Naive thymus-derived CD4-positive, alpha-beta T cell (primary cell): ENCODE results near the gene PTF1A. TPM values are rescaled to one million over a fixed set of nuclear protein-coding genes. Genes with fewer than 3 reads are reported as not detected.

Experiments
- ATAC-seq: fragments of 150-1000 bp; cut with Tn5 transposase; 2 replicates; pipeline ENCODE4 v1.10.0; 2021; ENCODE audit warnings: mild to moderate bottlenecking, moderate library complexity
- CTCF ChIA-PET: fragments of 350-600 bp; sonication (Branson Sonifier 250); formaldehyde crosslinking; loops from one replicate; lab custom pipeline; 2021; ENCODE audit warnings: antibody characterized with exemption; lab: Charles Lee
- POLR2A ChIA-PET: fragments of 350-600 bp; sonication (Branson Sonifier 250); formaldehyde crosslinking; loops from one replicate; lab custom pipeline; 2021; ENCODE audit warnings: antibody characterized with exemption, inconsistent platforms; lab: Charles Lee
- DNase-seq, 9 donors: peaks; one replicate each; pipeline versions ENCODE4 v3.0.0 to v3.0.0-alpha.2; 2020 to 2022; ENCODE audit warnings: mixed read lengths in 1 of 9
- H3K27ac ChIP-seq: one replicate; pipeline ENCODE4 v1.7.0; 2013; ENCODE audit warnings: mild to moderate bottlenecking, low read depth, low read length, moderate library complexity
- H3K27me3 ChIP-seq, 2 donors: one replicate each; pipeline ENCODE4 v1.7.0; 2013; ENCODE audit warnings: low read length in 2 of 2, mild to moderate bottlenecking in 2 of 2, moderate library complexity in 2 of 2; ENCODE audit not compliant: control insufficient read depth in 2 of 2, insufficient read depth in 2 of 2
- H3K36me3 ChIP-seq, 3 experiments: 1 replicate in 2 of 3; 2 replicates in 1 of 3; pipeline ENCODE4 v1.7.0; 2013; ENCODE audit warnings: low read length in 3 of 3, mild to moderate bottlenecking in 3 of 3, moderate library complexity in 1 of 3; ENCODE audit not compliant: insufficient read depth in 3 of 3, control insufficient read depth in 2 of 3
- H3K4me1 ChIP-seq, 2 donors: one replicate each; pipeline ENCODE4 v1.7.0; 2013; ENCODE audit warnings: low read length in 2 of 2, mild to moderate bottlenecking in 2 of 2, moderate library complexity in 1 of 2; ENCODE audit not compliant: control insufficient read depth in 2 of 2, insufficient read depth in 2 of 2
- H3K4me3 ChIP-seq: 2 replicates; pipeline ENCODE4 v1.7.0; 2013; ENCODE audit warnings: mild to moderate bottlenecking, low read length
- H3K9me3 ChIP-seq, 3 experiments: 1 replicate in 2 of 3; 2 replicates in 1 of 3; pipeline ENCODE4 v1.7.0; 2013; ENCODE audit warnings: low read length in 3 of 3; ENCODE audit not compliant: control insufficient read depth in 2 of 3
- H3K27ac Mint-ChIP-seq, 9 donors: one replicate each; pipeline ENCODE4 v1.8.0; 2020 to 2022; ENCODE audit warnings: mixed read lengths in 9 of 9, mild to moderate bottlenecking in 8 of 9, moderate library complexity in 5 of 9, inconsistent platforms in 2 of 9
- H3K27me3 Mint-ChIP-seq, 5 donors: one replicate each; pipeline ENCODE4 v1.8.0; 2021 to 2022; ENCODE audit warnings: mixed read lengths in 5 of 5, mild to moderate bottlenecking in 1 of 5
- H3K36me3 Mint-ChIP-seq, 5 donors: one replicate each; pipeline ENCODE4 v1.8.0; 2020 to 2022; ENCODE audit warnings: mixed read lengths in 5 of 5, mild to moderate bottlenecking in 3 of 5, inconsistent platforms in 1 of 5
- H3K4me1 Mint-ChIP-seq, 7 donors: one replicate each; pipeline ENCODE4 v1.8.0; 2020 to 2022; ENCODE audit warnings: mixed read lengths in 7 of 7, mild to moderate bottlenecking in 3 of 7, inconsistent platforms in 1 of 7
- H3K4me3 Mint-ChIP-seq, 10 donors: one replicate each; pipeline ENCODE4 v1.8.0; 2020 to 2022; ENCODE audit warnings: mild to moderate bottlenecking in 10 of 10, mixed read lengths in 10 of 10, moderate library complexity in 6 of 10, inconsistent platforms in 2 of 10
- H3K9me3 Mint-ChIP-seq, 11 donors: one replicate each; pipeline ENCODE4 v1.8.0; 2020 to 2022; ENCODE audit warnings: mixed read lengths in 11 of 11, mild to moderate bottlenecking in 4 of 11, inconsistent platforms in 1 of 11, moderate library complexity in 1 of 11
- intact Hi-C, 2 donors: fragments of 100-400 bp; cut with micrococcal nuclease; formaldehyde crosslinking; loops; one replicate each; pipeline ENCODE4 v1.15.1; 2023
- polyA plus RNA-seq, 2 donors: library from polyadenylated mRNA; unstranded; fragments of 300-500 nt; fragmentation: Illumina TruSeq; gene quantifications; one replicate each; pipeline ENCODE4 v1.2.3, GENCODE V29; 2021
- total RNA-seq, 6 experiments: library from RNA in 5 of 6; stranded (reverse) in 5 of 6; gene quantifications; 1 replicate in 5 of 6; 2 replicates in 1 of 6; pipeline ENCODE4 v1.2.3 and lab custom pipeline; 2021 to 2026

The PTF1A gene
- total and polyA plus RNA-seq, 7 experiments from 2014 or later = not detected

- ATAC-seq = no peak
- H3K4me3 Mint-ChIP-seq = no peak overlapping the region
- peaks cover 0 to 2% (median 0%) of the 10 kb centered on the region in 11 donors for H3K9me3 Mint-ChIP-seq
- no peak overlapping the region for H3K4me3 ChIP-seq
- no peaks in the 10 kb centered on the region for H3K9me3 ChIP-seq
- H3K27me3 ChIP-seq = peaks cover 0 to 16% of the 10 kb centered on the region in 2 donors
- intact Hi-C loops = loop anchor here in 1 of 2 donors (10.0 kb wide), 1 partner anchor 853 kb away; the partner anchor contains the start of gene SPAG6
- no peaks in the 10 kb centered on the region for H3K4me1 ChIP-seq
- peaks cover 62 to 83% (median 76%) of the 10 kb centered on the region in 5 donors for H3K27me3 Mint-ChIP-seq
- H3K36me3 ChIP-seq = no peaks in the 10 kb centered on the region
- H3K4me1 Mint-ChIP-seq = peaks cover 0 to 19% (median 10%) of the 10 kb centered on the region in 7 donors
- CTCF ChIA-PET = no interaction called here
- no peak for DNase-seq
- no peak overlapping the region for H3K27ac Mint-ChIP-seq
- H3K27ac ChIP-seq = no peak overlapping the region
- no peaks in the 10 kb centered on the region for H3K36me3 Mint-ChIP-seq
- POLR2A ChIA-PET = no interaction called here
Measured at GRCh38 chr10:23197416-23197861, 5.3 kb downstream of the PTF1A start.

- H3K27ac Mint-ChIP-seq = no peak overlapping the region
- intact Hi-C loops = loop anchor here in 1 of 2 donors (10.0 kb wide), 1 partner anchor 854 kb away; the partner anchor contains the start of gene SPAG6
- no peaks in the 10 kb centered on the region for H3K36me3 Mint-ChIP-seq
- H3K9me3 Mint-ChIP-seq = peaks cover 0 to 2% (median 0%) of the 10 kb centered on the region in 11 donors
- Histone ChIP-seq H3K4me3 (no peak overlapping the region), H3K36me3 (no peaks in the 10 kb centered on the region), H3K27ac (no peak overlapping the region), H3K4me1 (no peaks in the 10 kb centered on the region), H3K9me3 (no peaks in the 10 kb centered on the region), H3K27me3 (peaks cover 0 to 14% of the 10 kb centered on the region in 2 donors)
- H3K4me1 Mint-ChIP-seq = peaks cover 0 to 16% (median 7%) of the 10 kb centered on the region in 7 donors
- no peak overlapping the region for H3K4me3 Mint-ChIP-seq
- ChIA-PET CTCF (no interaction called here), POLR2A (no interaction called here)
- DNase-seq = no peak
- ATAC-seq = no peak
- H3K27me3 Mint-ChIP-seq = peaks cover 63 to 88% (median 79%) of the 10 kb centered on the region in 5 donors
Measured at GRCh38 chr10:23198610-23198939, 6.5 kb downstream of the PTF1A start.

- Mint-ChIP-seq H3K27me3 (peaks cover 63 to 90% (median 79%) of the 10 kb centered on the region in 5 donors), H3K4me1 (peaks cover 0 to 13% (median 5%) of the 10 kb centered on the region in 7 donors), H3K27ac (no peak overlapping the region), H3K9me3 (peaks cover 0 to 3% (median 0%) of the 10 kb centered on the region in 11 donors), H3K4me3 (no peak overlapping the region), H3K36me3 (no peaks in the 10 kb centered on the region)
- CTCF ChIA-PET = no interaction called here
- Histone ChIP-seq H3K4me3 (no peak overlapping the region), H3K36me3 (no peaks in the 10 kb centered on the region), H3K9me3 (no peaks in the 10 kb centered on the region), H3K27me3 (peaks cover 0 to 12% of the 10 kb centered on the region in 2 donors), H3K4me1 (no peaks in the 10 kb centered on the region), H3K27ac (no peak overlapping the region)
- POLR2A ChIA-PET = no interaction called here
- ATAC-seq (no peak), DNase-seq (no peak)
- intact Hi-C loops = loop anchor here in 1 of 2 donors (10.0 kb wide), 1 partner anchor 854 kb away; the partner anchor contains the start of gene SPAG6
Measured at GRCh38 chr10:23198940-23199767, 7.0 kb downstream of the PTF1A start.

GRCh38 chr10:23199768-23200511, 7.8 kb downstream of the PTF1A start:
- H3K9me3 ChIP-seq = no peaks in the 10 kb centered on the region
- Mint-ChIP-seq H3K9me3 (peaks cover 0 to 3% (median 0%) of the 10 kb centered on the region in 11 donors), H3K4me1 (peaks cover 0 to 13% (median 5%) of the 10 kb centered on the region in 7 donors), H3K4me3 (no peak overlapping the region), H3K36me3 (no peaks in the 10 kb centered on the region), H3K27me3 (peaks cover 66 to 91% (median 80%) of the 10 kb centered on the region in 5 donors), H3K27ac (no peak overlapping the region)
- no peak for DNase-seq
- H3K4me3 ChIP-seq = no peak overlapping the region
- H3K27me3 ChIP-seq = peaks cover 0 to 11% of the 10 kb centered on the region in 2 donors
- no peak for ATAC-seq
- no peak overlapping the region for H3K27ac ChIP-seq
- ChIA-PET POLR2A (no interaction called here), CTCF (no interaction called here)
- intact Hi-C loops = loop anchor here in 1 of 2 donors (5.0 to 10.0 kb wide), 2 partner anchors 33 to 855 kb away; partner anchors contain the start of gene SPAG6
- H3K4me1 ChIP-seq = no peaks in the 10 kb centered on the region
- no peaks in the 10 kb centered on the region for H3K36me3 ChIP-seq

- H3K27ac ChIP-seq = no peak overlapping the region
- H3K27me3 ChIP-seq = peaks cover 0 to 11% of the 10 kb centered on the region in 2 donors
- ATAC-seq (no peak), DNase-seq (no peak)
- CTCF ChIA-PET = no interaction called here
- peaks cover 0 to 3% (median 0%) of the 10 kb centered on the region in 11 donors for H3K9me3 Mint-ChIP-seq
- H3K36me3 ChIP-seq = no peaks in the 10 kb centered on the region
- H3K4me3 Mint-ChIP-seq = no peak overlapping the region
- peaks cover 65 to 89% (median 76%) of the 10 kb centered on the region in 5 donors for H3K27me3 Mint-ChIP-seq
- POLR2A ChIA-PET = no interaction called here
- H3K9me3 ChIP-seq = no peaks in the 10 kb centered on the region
- H3K4me1 Mint-ChIP-seq = peaks cover 0 to 11% (median 5%) of the 10 kb centered on the region in 7 donors
- intact Hi-C loops = loop anchor here in 1 of 2 donors (5.0 kb wide), 1 partner anchor 33 kb away; no protein-coding TSS in a partner anchor
- H3K4me1 ChIP-seq = no peaks in the 10 kb centered on the region
- H3K36me3 Mint-ChIP-seq = no peaks in the 10 kb centered on the region
- H3K27ac Mint-ChIP-seq = no peak overlapping the region
- H3K4me3 ChIP-seq = no peak overlapping the region
Measured at GRCh38 chr10:23200586-23200985, 8.5 kb downstream of the PTF1A start.

GRCh38 chr10:23200997-23201652, 9.0 kb downstream of the PTF1A start:
- H3K27me3 Mint-ChIP-seq = peaks cover 63 to 87% (median 71%) of the 10 kb centered on the region in 5 donors
- peaks cover 0 to 11% of the 10 kb centered on the region in 2 donors for H3K27me3 ChIP-seq
- no peaks in the 10 kb centered on the region for H3K36me3 ChIP-seq
- no peaks in the 10 kb centered on the region for H3K36me3 Mint-ChIP-seq
- intact Hi-C loops = loop anchor here in 1 of 2 donors (5.0 kb wide), 1 partner anchor 34 kb away; no protein-coding TSS in a partner anchor
- H3K4me1 ChIP-seq = no peaks in the 10 kb centered on the region
- H3K27ac Mint-ChIP-seq = no peak overlapping the region
- no peaks in the 10 kb centered on the region for H3K9me3 ChIP-seq
- no peak overlapping the region for H3K27ac ChIP-seq
- H3K4me3 Mint-ChIP-seq = no peak overlapping the region
- ChIA-PET CTCF (no interaction called here), POLR2A (no interaction called here)
- no peak overlapping the region for H3K4me3 ChIP-seq
- H3K9me3 Mint-ChIP-seq = peaks cover 0 to 3% (median 0%) of the 10 kb centered on the region in 11 donors
- DNase-seq (no peak), ATAC-seq (no peak)
- H3K4me1 Mint-ChIP-seq = peaks cover 0 to 8% (median 4%) of the 10 kb centered on the region in 7 donors
